Mesenteric fat pad (tissue), 1 donor: ENCODE measurements around the gene CERCAM. TPM values are rescaled to one million over a fixed set of nuclear protein-coding genes. Genes with fewer than 3 reads are reported as not detected.
A peak's percentile ranks its signal among the peaks of the same experiment; 100 is the strongest.
"Not testable (repeated sequence)": the region's sequence is repeated elsewhere in the genome, so short reads cannot be mapped to it uniquely, and the experiment has no call there.

Experiments used
- DNase-seq: peaks from one replicate; pipeline ENCODE4 v3.0.0-alpha.2; 2020; ENCODE audit warnings: low spot score
- total RNA-seq: library from RNA; stranded (reverse); fragmentation: NEBNext Ultra II Directional; extraction: Animal tissue kit (Norgen Biotek cat#: 25700); gene quantifications from one replicate; pipeline ENCODE4 v1.2.1, GENCODE V29; 2021
- donor health status: DM: yes; HTN: yes; CAD: no.

CERCAM gene
- total RNA-seq, 1 donor from 2014 or later = 46.0 TPM

DNA sequence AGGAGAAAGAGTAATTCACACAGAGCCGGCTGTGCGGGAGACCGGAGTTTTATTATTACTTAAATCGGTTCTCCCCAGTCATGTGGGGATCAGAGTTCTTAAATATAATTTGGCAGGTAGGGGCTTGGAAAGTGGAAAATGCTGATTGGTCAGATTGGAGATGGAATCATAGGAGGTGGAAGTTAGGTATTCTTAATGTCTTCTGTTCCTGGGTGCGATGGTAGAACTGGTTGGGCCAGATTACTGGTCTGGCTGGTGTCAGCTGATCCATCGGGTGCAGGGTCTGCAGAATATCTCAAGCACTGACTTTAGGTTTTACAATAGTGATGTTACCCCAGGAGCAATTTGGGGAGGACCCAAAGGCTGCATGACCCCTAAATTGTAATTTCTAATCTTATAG, 4.6 kb upstream of the CERCAM start:
- no peak for DNase-seq

DNA sequence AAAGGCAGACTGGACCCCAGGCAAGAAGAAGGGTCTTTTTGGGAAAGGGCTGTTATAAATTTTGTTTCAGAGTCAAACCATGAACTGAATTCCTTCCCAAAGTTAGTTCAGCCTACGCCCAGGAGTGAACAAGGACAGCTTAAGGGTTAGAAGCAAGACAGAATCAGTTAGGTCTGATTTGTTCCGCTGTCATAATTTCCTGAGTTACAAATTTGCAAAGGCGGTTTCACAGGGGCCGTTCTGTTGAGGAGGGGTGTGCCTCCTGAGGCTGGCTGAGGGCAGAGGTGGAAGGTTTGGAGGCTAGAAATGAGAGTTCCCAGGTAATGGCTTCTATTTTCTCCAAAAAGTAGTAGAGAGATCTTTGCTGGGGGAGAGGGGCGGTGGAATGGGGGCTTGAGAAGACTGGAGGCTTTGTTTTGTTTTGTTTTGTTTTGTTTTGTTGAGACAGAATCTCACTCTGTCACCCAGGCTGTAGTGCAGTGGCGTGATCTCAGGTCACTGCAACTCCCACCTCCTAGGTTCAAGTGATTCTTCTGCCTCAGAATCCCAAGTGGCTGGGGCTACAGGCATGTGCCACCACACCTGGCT, 4.1 kb upstream of the CERCAM start:
- DNase-seq = no peak

DNA sequence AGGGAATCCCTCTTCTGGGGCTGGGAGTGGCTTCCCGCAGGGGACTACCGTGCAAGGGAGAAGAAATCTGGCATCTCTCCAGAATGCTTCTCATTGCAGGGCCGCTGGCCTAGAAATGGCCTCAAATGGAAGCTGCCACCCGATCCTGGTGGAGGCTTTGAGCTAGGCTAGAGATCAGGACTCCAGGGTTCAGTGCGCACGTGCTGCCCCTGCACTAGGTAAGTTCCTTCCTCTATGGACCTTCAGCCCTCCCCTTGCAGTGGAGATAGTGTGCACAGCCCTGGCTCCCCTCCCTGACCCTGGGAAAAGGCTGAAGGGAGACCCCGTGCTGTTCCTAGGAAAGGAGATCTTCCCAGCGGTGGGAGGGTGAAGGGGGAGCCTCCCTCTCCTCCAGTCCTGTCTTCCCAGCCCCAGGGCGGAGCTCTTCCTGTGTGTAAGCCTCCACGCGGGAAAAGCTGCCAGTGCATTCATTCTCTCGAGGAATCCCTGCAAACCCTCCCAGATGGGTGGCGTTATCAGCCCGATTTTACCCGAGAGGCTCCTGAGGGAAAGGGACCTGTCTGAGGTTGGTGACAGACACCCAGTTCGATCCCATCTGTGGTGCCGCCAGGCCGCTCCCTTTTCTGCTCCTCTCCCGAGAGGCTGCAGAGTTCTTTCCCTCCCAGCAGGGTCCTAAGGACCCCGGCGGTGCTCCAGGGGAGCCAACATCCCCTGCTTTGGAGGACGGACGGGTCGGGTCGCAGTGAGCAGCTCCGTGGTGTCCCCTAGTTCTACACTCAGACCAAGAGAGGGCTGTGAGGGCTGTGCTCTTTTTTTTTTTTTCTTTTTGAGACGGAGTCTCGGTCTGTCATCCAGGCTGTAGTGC, 1.4 kb upstream of the CERCAM start:
- DNase-seq = no peak

DNA sequence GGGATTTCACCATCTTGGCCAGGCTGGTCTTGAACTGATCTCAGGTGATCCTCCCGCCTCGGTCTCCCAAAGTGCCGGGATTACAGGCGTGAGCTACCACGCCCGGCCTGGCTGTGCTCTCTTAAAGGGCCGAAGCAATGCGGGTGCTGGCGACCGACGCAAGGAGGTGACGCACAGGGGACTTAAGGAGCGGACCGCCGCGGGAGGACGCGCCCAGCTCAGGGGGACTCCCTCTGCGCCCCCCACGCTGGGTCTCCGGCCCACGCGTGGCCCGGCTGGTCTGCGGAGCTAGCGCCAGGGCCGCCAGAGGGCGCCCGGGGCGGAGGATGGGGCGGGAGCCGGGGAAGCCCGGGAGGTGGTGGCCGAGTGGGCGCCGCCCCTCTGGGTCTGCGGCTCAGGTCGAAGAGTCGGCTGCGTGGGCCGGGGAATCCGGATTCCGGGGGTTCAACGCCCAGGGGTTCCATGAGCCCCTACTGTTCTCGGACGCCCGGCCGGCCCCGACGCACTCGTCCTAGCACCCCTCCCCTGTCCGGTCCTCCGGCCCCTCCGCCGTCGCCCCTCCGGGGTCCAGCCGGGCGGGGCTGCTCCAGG, 502 bp upstream of the CERCAM start:
- peak; percentile 94 for DNase-seq

DNA sequence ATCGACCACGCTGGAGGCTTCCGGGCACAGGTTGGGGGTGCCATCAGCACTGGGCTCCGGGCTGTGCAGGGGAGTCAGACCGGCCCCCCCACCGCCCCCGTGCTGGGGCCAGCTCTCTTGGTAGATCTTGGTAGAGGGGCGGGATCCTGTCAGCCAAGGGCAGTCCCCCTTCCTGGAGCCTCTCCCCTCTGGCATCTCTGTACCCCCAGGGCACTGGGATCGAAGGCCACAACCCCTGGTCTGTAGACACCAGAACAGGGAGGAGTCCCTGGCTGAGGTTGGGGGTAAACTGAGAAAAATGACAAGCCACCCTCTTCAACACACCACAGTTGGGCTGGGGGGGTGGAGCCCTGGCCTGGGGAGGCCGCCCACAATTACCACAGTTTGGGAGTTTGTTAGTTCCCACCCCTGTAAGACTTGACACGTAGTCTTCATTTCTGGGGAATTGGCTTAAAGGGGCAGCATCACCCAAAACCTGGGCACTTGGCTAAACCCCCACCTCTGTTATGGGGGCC, 882 bp downstream of the CERCAM start:
- DNase-seq = no peak

DNA sequence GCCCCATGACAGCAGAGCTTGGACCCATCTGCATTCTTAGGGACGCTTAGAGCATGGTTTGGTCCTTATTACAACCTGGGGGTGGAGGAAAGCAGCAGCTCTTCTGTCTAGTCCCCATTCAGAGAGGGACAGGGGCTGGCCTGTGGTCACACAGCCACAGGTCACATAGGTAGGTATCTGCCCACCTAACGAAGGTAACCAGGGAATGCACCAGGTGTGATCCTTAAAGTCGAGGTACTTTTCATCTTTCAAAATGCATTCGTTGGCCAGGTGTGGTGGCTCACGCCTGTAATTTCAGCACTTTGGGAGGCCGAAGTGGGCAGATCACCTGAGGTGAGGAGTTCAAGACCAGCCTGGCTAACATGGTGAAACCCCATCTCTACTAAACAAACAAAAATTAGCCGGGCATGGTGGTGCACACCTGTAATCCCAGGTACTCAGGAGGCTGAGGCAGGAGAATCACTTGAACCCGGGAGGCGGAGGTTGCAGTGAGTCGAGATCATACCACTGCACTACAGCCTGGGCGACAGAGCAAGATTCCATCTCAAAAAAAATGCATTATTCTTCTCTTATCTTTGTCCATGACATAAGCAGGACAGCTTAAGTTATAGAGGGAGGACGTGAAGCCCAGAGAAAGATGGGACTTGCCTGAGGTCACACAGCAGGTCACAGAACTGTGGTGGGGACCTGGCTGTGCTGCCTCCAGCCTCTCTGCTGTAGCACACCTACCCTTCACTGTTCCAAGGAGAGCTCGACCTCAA, 1.5 kb downstream of the CERCAM start:
- DNase-seq = not testable (repeated sequence)

DNA sequence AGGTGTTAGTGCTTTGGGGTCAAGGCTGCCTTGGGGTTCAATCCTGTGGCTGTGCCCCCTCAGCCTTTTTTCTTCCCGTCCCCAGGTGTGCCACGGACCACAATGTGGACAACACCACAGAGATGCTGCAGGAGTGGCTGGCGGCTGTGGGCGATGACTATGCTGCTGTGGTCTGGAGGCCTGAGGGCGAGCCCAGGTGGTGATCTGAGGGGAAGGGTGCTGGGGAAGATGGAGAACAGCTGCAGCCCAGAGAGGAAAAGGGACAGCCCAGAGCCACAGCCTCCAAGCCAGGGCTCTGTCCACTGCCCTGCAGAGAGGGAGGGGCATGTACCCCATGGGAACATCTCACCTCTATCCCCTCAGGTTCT, 2.1 kb downstream of the CERCAM start:
- no peak for DNase-seq

DNA sequence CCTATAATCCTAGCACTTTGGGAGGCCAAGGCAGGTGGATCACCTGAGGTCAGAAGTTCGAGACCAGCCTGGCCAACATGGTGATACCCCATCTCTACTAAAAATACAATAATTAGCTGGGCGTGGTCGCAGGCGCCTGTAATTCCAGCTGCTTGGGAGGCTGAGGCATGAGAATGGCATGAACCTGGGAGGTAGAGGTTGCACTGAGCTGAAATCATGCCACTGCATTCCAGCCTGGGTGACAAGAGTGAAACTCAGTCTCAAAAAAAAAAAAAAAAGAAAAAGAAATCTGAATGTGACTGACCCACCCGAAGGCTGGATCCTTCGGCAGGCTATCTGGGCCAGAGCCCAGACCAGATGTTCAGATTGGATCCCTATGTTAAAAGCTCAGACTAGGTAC, 2.7 kb downstream of the CERCAM start:
- not testable (repeated sequence) for DNase-seq

DNA sequence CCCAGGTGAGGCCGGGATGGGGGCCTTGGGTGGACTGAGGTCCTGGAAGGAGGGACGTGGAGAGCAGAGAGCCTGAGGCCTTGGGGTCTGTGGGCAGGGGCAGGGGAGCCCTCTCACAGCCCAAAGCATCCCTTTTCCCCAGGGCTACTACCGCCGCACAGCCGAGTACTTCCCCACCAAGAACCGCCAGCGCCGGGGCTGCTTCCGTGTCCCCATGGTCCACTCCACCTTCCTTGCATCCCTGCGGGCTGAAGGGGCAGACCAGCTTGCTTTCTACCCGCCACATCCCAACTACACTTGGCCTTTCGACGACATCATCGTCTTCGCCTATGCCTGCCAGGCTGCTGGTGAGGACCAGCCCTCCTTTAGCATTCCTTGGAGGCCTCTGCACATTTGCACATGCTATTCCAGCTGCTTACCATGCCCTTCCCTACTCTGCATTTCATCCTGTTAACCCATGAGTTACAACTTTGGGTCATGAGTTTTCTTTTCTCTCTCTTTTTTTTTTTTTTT, 3.7 kb downstream of the CERCAM start:
- no peak for DNase-seq

DNA sequence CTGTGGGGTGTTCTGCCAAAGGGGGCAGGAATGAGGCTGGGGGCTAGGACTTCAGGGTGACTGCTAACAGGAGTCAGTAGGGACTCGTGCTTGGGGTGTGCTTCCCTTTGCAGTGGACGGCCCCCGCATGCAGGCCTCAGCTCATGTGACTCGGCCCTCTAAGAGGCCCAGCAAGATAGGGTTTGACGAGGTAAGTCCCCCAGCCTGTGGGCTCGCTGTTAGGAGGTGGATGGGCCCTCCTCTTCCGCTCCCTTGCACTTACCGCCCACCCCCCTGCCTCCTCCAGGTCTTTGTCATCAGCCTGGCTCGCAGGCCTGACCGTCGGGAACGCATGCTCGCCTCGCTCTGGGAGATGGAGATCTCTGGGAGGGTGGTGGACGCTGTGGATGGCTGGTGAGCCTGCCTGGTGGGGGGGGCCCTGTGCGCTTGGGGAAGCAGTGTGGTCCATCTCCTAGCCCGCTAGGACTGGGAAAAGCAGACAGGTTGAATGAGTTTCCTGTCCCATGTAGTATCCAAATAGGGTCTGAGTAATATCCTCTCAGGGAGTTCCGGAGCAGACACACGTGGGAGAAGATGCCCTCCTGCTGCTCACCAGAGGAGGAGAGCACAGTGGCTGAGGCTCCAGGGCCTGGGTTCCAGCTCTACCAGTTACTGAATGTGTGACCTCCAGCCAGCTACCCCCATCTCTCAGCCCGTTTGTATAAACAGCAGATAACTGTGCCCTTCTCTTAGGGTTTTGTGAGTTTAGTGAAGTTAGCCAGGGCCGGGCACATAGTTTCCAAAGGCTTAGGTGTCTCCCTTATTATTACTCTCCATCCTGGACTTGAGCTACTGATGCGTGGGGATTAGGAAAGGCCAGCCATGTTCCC, 8.2 kb downstream of the CERCAM start:
- DNase-seq = no peak

DNA sequence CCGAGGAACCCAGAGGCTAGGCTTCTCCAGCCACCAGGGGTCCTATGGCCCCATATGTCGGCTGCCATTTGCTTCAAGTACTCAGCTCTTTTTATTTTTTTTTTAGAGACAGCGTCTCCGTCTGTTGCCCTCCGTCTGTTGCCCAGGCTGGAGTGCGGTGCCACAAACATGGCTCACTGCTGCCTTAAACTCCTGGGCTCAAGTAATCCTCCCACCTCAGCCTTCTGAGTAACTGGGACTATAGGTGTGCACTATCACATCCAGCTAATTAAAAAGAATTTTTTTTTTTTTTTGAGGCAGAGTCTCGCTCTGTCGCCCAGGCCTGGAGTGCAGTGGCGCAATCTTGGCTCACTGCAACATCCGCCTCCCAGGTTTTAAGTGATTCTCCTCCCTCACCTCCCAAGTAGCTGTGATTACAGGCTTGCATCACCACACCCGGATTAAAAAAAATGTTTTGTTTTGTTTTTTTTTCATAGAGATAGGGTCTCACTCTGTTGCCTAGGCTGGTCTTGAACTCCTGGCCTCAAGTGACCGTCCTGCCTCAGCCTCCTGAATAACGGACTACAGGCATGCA, 8.9 kb downstream of the CERCAM start:
- no peak for DNase-seq

DNA sequence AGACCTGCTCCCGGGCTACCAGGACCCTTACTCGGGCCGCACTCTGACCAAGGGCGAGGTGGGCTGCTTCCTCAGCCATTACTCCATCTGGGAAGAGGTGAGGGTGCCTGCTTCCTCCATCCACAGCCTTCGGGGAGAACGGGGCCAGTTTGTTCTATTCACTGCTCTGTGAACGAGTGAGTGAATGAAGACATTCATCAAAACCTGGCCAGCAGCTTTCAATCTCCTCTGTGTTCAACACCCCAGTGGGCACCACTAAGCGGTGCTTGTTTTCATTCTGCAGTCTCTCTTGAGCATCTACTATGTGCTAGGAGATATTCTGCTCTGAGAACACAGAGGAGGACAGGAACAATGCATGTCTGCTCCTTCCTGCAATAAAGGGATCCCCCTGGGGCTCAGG, 10.6 kb downstream of the CERCAM start:
- DNase-seq = no peak

DNA sequence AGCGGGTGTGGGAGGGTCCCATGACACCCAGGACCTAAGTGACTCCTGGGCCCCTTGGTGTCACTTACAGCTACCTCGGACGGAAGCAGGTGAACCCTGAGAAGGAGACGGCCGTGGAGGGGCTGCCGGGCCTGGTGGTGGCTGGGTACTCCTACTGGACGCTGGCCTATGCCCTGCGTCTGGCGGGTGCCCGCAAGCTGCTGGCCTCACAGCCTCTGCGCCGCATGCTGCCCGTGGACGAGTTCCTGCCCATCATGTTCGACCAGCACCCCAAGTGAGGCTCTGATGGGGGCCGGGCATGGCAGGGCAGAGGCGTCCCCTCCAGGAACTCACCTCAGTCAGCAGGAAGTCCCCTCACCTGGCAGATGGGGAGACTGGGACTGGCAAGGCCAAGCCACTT, 13.7 kb downstream of the CERCAM start:
- no peak for DNase-seq

DNA sequence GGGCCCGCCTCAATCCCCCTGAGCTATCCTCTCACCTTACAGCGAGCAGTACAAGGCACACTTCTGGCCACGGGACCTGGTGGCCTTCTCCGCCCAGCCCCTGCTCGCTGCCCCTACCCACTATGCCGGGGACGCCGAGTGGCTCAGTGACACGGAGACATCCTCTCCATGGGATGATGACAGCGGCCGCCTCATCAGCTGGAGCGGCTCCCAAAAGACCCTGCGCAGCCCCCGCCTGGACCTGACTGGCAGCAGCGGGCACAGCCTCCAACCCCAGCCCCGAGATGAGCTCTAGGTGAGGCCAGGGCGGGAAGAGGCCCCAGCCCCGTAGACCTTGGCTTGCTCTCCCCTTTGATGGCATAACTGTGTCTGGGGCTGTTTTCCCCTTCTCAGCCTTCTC, 15.0 kb downstream of the CERCAM start:
- no peak for DNase-seq

DNA sequence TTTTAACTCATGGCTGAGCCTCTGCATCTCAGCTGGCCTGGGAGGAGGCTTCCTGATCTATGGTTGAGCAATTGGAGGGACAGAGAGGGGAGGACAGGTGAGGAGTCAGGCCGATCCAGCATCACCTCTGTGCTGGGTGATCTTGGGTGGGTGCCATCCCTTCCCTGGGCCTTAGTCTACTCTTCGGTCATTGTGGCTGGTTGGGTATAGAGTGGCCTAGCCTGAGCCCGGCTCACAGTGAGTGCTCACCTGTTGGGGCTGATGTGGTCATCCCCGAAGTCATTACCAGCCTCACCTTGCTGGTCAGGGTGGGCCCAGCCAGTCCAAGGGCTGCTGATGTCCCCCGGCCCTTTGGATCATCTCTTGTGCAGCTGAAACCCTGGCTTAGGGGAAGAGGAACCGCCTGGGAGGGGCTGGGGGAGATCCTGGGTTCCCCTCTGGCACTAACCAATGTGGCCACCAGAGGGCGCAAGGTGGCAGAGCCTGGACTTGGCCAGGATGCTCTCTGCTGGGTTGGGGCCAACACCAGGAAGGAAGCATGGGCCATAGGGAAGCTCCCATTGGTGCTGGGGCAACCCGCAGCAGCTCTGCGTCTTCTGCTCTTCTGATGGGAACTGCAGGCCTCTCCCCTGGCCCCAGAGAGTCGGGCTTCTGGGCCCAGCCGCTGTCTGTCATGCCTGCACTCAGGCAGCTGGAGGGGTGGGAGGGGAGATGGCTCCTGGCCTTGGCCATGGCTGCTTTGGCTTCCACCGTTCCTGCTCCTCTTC, 17.9 kb downstream of the CERCAM start:
- DNase-seq = peak; percentile 95

DNA sequence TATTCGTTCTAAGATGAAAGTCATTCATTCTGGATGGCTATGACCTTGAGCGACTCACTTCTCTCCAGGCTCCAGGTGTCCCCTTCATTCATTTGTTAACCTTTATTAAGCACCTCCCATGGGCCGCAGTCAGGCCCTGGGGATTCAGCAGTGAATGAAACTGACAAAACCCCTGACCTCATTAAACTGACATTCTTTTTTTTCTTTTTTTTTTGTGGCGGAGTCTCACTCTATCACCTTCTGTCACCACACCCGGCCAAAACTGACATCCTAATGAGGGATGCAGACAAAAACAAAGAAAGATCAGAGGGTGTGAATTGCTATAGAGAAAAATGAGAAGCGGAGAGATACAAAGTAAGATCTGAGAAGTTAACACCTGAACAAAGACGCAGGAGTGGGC, 18.6 kb downstream of the CERCAM start:
- no peak for DNase-seq

DNA sequence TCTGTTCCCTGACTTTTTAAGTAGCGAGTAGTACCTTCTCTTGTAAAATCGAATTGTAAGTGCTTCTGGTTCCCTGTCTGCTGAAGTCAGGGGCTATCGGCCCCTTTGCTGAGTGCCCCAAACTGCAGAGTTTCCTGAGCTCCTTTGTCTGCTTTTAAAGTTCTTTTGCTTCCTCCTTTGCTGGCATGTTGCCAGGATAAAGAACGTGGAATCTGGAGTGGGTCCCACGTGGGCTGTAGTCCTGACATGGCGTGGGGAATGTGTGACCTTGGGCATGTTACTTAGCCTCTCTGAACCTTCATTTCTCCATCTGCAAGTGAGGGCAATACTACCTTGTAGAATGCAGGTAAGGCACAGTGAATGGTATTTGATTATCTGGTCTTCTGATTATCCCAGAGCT, 21.5 kb downstream of the CERCAM start:
- no peak for DNase-seq

DNA sequence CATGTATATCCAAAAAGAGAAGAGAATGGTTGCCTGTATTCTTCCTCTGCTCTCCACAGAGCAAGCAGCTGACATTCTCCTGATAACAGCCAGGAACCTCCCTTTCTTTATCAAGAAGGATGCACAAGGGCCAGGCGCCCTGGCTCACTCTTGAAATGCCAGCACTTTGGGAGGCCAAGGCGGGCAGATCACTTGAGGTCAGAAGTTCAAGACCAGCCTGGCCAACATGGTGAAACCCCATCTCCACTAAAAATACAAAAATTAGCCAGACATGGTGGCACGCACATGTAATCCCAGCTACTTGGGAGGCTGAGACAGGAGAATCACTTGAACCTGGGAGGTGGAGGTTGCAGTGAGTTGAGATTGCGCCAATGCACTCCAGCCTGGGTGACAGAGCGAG, 25.8 kb downstream of the CERCAM start:
- DNase-seq = not testable (repeated sequence)

DNA sequence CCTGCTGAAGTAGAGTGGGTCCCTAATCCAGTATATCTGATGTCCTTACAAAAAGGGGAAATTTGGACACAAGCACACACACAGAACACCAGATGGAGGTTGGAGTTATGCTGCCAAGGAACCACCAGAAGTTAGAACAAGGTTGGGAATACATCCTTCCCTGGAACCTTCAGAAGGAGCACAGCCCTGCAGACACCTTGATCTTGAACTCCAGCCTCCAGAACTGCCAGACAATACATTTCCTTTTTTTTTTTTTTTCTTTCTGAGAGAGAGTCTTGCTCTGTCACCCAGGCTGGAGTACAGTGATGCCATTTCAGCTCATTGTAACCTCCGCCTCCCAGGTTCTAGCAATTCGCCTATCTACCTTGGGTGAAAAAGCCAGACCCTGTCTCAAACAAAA, 28.1 kb downstream of the CERCAM start:
- DNase-seq = no peak
